ENCODE data around the gene POLR3B. TPM values are rescaled to one million over a fixed set of nuclear protein-coding genes. Genes with fewer than 3 reads are reported as not detected.
"Not testable (repeated sequence)": the region's sequence is repeated elsewhere in the genome, so short reads cannot be mapped to it uniquely, and the experiment has no call there.

POLR3B gene
- total RNA-seq, 2 donors from 2014 or later = 9.1 to 9.2 TPM

DNA sequence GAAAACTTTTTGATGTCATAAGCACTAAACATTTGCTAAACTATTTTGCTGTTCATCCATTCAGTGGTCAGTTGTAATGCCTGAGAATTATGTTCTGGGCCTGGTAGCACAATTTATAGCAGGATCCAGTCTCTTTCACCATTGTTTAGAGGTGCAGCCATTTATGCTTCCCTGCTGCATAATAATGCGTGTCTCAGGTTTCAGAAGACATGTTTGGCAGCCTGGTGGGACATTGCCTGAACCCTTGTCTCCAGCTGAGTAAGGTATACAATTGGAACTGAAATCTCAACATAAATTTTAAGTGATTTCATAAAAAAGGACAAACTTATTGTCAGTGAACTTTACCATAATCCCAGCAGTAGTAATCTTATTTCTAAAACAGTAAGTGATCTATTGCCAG lies 94.8 kb downstream of the POLR3B start:
- Histone ChIP-seq H3K36me3 (replicated peaks in 1 of 2; ENCODE audit: insufficient read depth in 1 of 2, low read depth in 2 of 2) (no peaks in the 10 kb centered on the region), H3K9me3 (no peaks in the 10 kb centered on the region), H3K4me1 (no peaks in the 10 kb centered on the region), H3K27ac (no peak overlapping the region), H3K27me3 (no peaks in the 10 kb centered on the region), H3K4me3 (no peak overlapping the region)
- DNase-seq (no peak), ATAC-seq (no peak)
- intact Hi-C loops (cut with DNase I) = no loop called here
- 92 to 100% methylated on average over 1 of the region's 1 CpG for WGBS, 2 donors
- no peak for TF ChIP-seq POLR2A (IDR thresholded peaks at IDR 0.05)
- TF ChIP-seq CTCF (IDR thresholded peaks at IDR 0.05) = no peak

GRCh38 chr12:106455111-106455510 lies 97.6 kb downstream of the POLR3B start:
- no peak for ATAC-seq

DNA sequence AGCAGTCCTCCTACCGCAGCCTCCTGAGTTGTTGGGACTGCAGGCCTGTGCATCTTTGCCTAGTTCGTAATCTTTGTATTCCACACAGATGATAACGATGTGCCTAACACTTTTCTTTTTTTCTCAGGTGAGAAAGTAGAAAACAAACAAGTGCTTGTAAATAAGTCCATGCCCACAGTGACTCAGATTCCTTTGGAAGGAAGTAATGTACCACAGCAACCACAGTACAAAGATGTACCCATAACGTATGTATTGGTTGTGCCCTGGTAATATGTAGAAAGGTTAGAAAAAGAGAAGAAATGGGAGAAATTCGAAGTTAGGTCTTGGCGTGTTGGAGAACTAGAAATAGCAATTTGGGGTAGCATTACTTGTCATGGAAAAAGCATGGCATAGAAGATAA lies 101.6 kb downstream of the POLR3B start:
- ATAC-seq (no peak), DNase-seq (no peak)
- no peaks in the 10 kb centered on the region for H3K9me3 ChIP-seq
- no peak overlapping the region for H3K4me3 ChIP-seq
- H3K36me3 ChIP-seq (replicated peaks in 1 of 2; ENCODE audit: insufficient read depth in 1 of 2, low read depth in 2 of 2) = peaks cover 0 to 6% of the 10 kb centered on the region in 2 donors
- no peaks in the 10 kb centered on the region for H3K4me1 ChIP-seq
- 87 to 91% methylated on average over 6 of the region's 6 CpGs for WGBS, 2 donors
- H3K27me3 ChIP-seq = no peaks in the 10 kb centered on the region
- TF ChIP-seq CTCF (IDR thresholded peaks at IDR 0.05) (no peak), POLR2A (IDR thresholded peaks at IDR 0.05) (no peak)
- no peak overlapping the region for H3K27ac ChIP-seq
- intact Hi-C loops (cut with DNase I) = no loop called here

More at GRCh38 chr12:106455111-106455510, 97.6 kb downstream of the POLR3B start:
- intact Hi-C loops (cut with DNase I) = no loop called here
- DNase-seq = no peak
- TF ChIP-seq CTCF (IDR thresholded peaks at IDR 0.05) = no peak
- TF ChIP-seq POLR2A (IDR thresholded peaks at IDR 0.05) = no peak
- no peak overlapping the region for H3K27ac ChIP-seq
- H3K36me3 ChIP-seq (replicated peaks in 1 of 2; ENCODE audit: insufficient read depth in 1 of 2, low read depth in 2 of 2) = peaks cover 0 to 4% of the 10 kb centered on the region in 2 donors
- no peak overlapping the region for H3K4me3 ChIP-seq
- 75 to 83% methylated on average over 6 of the region's 6 CpGs for WGBS, 2 donors
- no peaks in the 10 kb centered on the region for H3K4me1 ChIP-seq
- H3K27me3 ChIP-seq = no peaks in the 10 kb centered on the region
- no peaks in the 10 kb centered on the region for H3K9me3 ChIP-seq

- Histone ChIP-seq H3K27me3 (no peaks in the 10 kb centered on the region), H3K4me1 (no peaks in the 10 kb centered on the region), H3K36me3 (replicated peaks in 1 of 2; ENCODE audit: insufficient read depth in 1 of 2, low read depth in 2 of 2) (peaks cover 0 to 6% of the 10 kb centered on the region in 2 donors), H3K27ac (no peak overlapping the region), H3K4me3 (no peak overlapping the region), H3K9me3 (no peaks in the 10 kb centered on the region)
- DNase-seq = no peak
- no peak for TF ChIP-seq POLR2A (IDR thresholded peaks at IDR 0.05)
- WGBS, 2 donors = 88 to 95% methylated on average over 1 of the region's 1 CpG
- intact Hi-C loops (cut with DNase I) = no loop called here
- ATAC-seq = no peak
Measured at GRCh38 chr12:106459534-106459933, 102.0 kb downstream of the POLR3B start.

- no peaks in the 10 kb centered on the region for H3K9me3 ChIP-seq
- intact Hi-C loops (cut with DNase I) = no loop called here
- H3K27ac ChIP-seq = no peak overlapping the region
- H3K4me1 ChIP-seq = no peaks in the 10 kb centered on the region
- ATAC-seq (no peak), DNase-seq (no peak)
- peaks cover 0 to 6% of the 10 kb centered on the region in 2 donors for H3K36me3 ChIP-seq (replicated peaks in 1 of 2; ENCODE audit: insufficient read depth in 1 of 2, low read depth in 2 of 2)
- TF ChIP-seq CTCF (IDR thresholded peaks at IDR 0.05) (no peak), POLR2A (IDR thresholded peaks at IDR 0.05) (no peak)
- 86 to 88% methylated on average over 2 of the region's 2 CpGs for WGBS, 2 donors
- H3K4me3 ChIP-seq = no peak overlapping the region
- H3K27me3 ChIP-seq = no peaks in the 10 kb centered on the region
Measured at GRCh38 chr12:106461730-106462129, 104.2 kb downstream of the POLR3B start.

- H3K4me3 ChIP-seq; H3K9me3 ChIP-seq; ATAC-seq; H3K36me3 ChIP-seq (replicated peaks in 1 of 2; ENCODE audit: insufficient read depth in 1 of 2, low read depth in 2 of 2); DNase-seq; intact Hi-C loops (cut with DNase I); H3K27ac ChIP-seq; H3K4me1 ChIP-seq; H3K27me3 ChIP-seq: not testable (repeated sequence)
- 75 to 81% methylated on average over 4 of the region's 4 CpGs for WGBS, 2 donors
Measured at GRCh38 chr12:106465605-106466004, 108.1 kb downstream of the POLR3B start.

- DNase-seq; H3K36me3 ChIP-seq (replicated peaks in 1 of 2; ENCODE audit: insufficient read depth in 1 of 2, low read depth in 2 of 2); H3K9me3 ChIP-seq; H3K4me1 ChIP-seq; H3K27ac ChIP-seq; H3K27me3 ChIP-seq; H3K4me3 ChIP-seq; ATAC-seq; intact Hi-C loops (cut with DNase I): not testable (repeated sequence)
- 90 to 95% methylated on average over 2 to 3 of the region's 3 CpGs for whole genome bisulfite sequencing, 2 donors
Measured at GRCh38 chr12:106475662-106476061, 118.1 kb downstream of the POLR3B start.

GRCh38 chr12:106477627-106478026 lies 120.1 kb downstream of the POLR3B start:
- intact Hi-C loops (cut with DNase I); H3K36me3 ChIP-seq (replicated peaks in 1 of 2; ENCODE audit: insufficient read depth in 1 of 2, low read depth in 2 of 2); H3K4me3 ChIP-seq; H3K4me1 ChIP-seq; H3K27ac ChIP-seq; DNase-seq; ATAC-seq; H3K9me3 ChIP-seq; H3K27me3 ChIP-seq: not testable (repeated sequence)
- WGBS, 2 donors = 91 to 92% methylated on average over 10 to 15 of the region's 18 CpGs
